GM12891 (cell line): ENCODE data around the gene SLC22A8.

Experiments
- POLR2A ChIP-seq: IDR thresholded peaks from 2 replicates; pipeline ENCODE4 v1.6.1; 2011; ENCODE audit warnings: low read depth, low read length, control low read depth
- POLR2AphosphoS5 ChIP-seq: IDR thresholded peaks from 2 replicates; pipeline ENCODE4 v1.6.1; 2011; ENCODE audit warnings: low read depth, low read length, control low read depth
- POU2F2 ChIP-seq: IDR thresholded peaks from 2 replicates; pipeline ENCODE4 v1.6.1; 2011; ENCODE audit warnings: low read depth, mild to moderate bottlenecking, control low read depth, low read length, moderate library complexity
- SPI1 ChIP-seq: IDR thresholded peaks from 2 replicates; pipeline ENCODE4 v1.6.1; 2011; ENCODE audit warnings: low read depth, low read length, control low read depth
- TAF1 ChIP-seq: IDR thresholded peaks from 2 replicates; pipeline ENCODE4 v1.6.1; 2011; ENCODE audit warnings: low read depth, low read length, control low read depth

GRCh38 chr11:62974848-62975522 lies 40.7 kb downstream of the SLC22A8 start:
- TF ChIP-seq TAF1 (no peak), POLR2AphosphoS5 (no peak), POLR2A (no peak), SPI1 (no peak), POU2F2 (no peak)
